Umbilical cord (tissue), 1 donor: ENCODE measurements around the gene CTNS. TPM values are rescaled to one million over a fixed set of nuclear protein-coding genes. Genes with fewer than 3 reads are reported as not detected.

ENCODE experiments used
- total RNA-seq: library from RNA; depleted of rRNA; stranded (reverse); fragments of >200 nt; gene quantifications from one replicate; pipeline ENCODE4 v1.2.3, GENCODE V29; 2014; ENCODE audit warnings: low replicate concordance; ENCODE audit not compliant: insufficient read depth

CTNS gene
- total RNA-seq, 1 donor from 2014 or later: 12.0 TPM

Other genes with a start within 250 kb of the CTNS start
- not detected for gene OR1E1, start 238.3 kb upstream of the CTNS start, total RNA-seq
- 5.3 TPM for gene OR3A3, start 225.4 kb upstream of the CTNS start, total RNA-seq
- gene OR1E2, start 202.9 kb upstream of the CTNS start, total RNA-seq: 1.2 TPM
- gene SPATA22, start 164.9 kb upstream of the CTNS start, total RNA-seq: 1.2 TPM
- 6.3 TPM for gene ASPA, start 160.8 kb upstream of the CTNS start, total RNA-seq
- gene TRPV3, start 78.9 kb upstream of the CTNS start, total RNA-seq: 8.9 TPM
- 25.5 TPM for gene TRPV1, start 27.3 kb upstream of the CTNS start, total RNA-seq
- gene SHPK, start 510 bp upstream of the CTNS start, total RNA-seq: 9.4 TPM
- 59.0 TPM for gene TAX1BP3, start 31.8 kb downstream of the CTNS start, total RNA-seq
- gene EMC6, start 32.1 kb downstream of the CTNS start, total RNA-seq: 15.6 TPM
- gene P2RX5, start 59.4 kb downstream of the CTNS start, total RNA-seq: 0.24 TPM
- 0.48 TPM for gene HASPIN, start 87.1 kb downstream of the CTNS start, total RNA-seq
- 0.48 TPM for gene ITGAE, start 164.4 kb downstream of the CTNS start, total RNA-seq
- gene NCBP3, start 209.5 kb downstream of the CTNS start, total RNA-seq: 20.7 TPM